Activated gamma-delta T cell treated with anti-CD3 and anti-CD28 coated beads, Interleukin-2, amount 50 U/mL, for 16 hours (primary cell): ENCODE results near the gene CFB.
A peak's percentile ranks its signal among the peaks of the same experiment; 100 is the strongest.
"Not testable (repeated sequence)": the region's sequence is repeated elsewhere in the genome, so short reads cannot be mapped to it uniquely, and the experiment has no call there.

Source experiments
- DNase-seq: peaks from one replicate; pipeline ENCODE4 v3.0.0-alpha.2; 2020; ENCODE audit warnings: low read depth

Gene CFB

GRCh38 chr6:31945507-31946369 is at the start of gene CFB:
Gene CFB (plus strand): TSS chr6:31946095. CDS start chr6:31946222, 127 bp downstream.
- DNase-seq = no peak

- DNase-seq = no peak
Measured at GRCh38 chr6:31896493-31896855, 49.4 kb upstream of the CFB start.

- no peak for DNase-seq
Measured at GRCh38 chr6:31896856-31897611, 48.9 kb upstream of the CFB start.

- peak; percentile 74 for DNase-seq
Measured at GRCh38 chr6:31897612-31898382, 48.1 kb upstream of the CFB start, which contains the start of gene EHMT2. Gene EHMT2 (minus strand): TSS chr6:31897698. CDS start chr6:31897677, 21 bp downstream.

- no peak for DNase-seq
Measured at GRCh38 chr6:31898383-31899011, 47.4 kb upstream of the CFB start.

DNA sequence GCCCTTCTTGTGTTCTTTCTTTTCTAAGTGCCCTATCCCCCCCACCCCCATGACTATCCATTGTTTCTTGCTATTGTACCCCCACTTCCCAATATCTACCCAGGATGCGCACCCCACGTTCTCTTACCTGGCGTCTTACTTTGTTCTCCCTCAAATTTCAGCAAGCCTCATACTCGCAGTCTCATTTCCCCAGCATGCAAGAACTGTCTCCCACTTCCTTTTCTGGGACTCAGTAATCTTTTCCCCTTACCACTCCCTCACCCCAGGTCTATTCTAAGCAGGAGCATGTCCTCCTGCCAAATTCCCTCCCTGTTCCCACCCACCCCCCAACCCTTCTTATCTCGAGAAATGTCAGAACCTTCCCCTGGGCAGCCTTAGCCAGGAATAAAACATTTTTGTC is 46.7 kb upstream of the CFB start:
- no peak for DNase-seq

DNA sequence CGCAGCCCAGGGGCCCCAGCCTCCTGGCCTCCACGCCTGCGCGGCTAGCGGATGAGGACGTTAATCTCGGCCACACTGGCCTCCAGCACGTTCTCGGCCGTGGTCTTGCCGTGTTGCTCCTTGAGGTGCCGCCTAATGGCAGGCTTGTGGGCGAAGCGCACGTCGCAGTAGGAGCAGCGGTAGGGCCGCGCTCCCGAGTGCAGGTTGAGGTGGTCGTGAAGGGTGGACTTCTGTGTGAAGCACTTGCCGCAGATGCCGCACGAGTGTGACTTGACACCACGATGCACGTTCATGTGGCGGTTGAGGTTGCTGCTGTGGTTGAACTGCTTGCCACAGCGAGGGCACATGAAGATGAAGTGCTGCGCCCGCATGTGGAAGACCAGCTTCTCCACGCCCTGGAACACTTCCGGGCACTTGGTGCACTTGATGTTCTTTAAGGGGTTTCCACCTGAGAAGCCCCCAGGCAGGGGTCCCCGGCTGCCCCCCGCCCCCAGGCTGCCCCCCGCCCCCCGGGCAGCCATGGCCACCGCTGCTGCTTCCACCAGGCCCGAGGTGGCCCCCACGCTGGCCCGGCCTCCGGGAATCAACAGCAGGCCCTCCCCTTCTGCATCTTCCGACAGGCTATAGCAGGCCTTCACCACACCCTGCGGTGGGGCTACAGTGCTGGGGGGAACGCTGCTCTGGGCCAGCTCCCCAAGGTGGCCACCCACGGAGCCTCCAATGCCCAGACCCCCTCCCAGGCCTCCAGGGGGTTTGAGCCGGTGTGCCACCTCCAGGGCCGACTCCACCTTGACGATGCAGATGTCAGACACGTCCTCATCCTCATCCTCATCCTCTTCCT is 45.8 kb upstream of the CFB start:
- no peak for DNase-seq

- no peak for DNase-seq
Measured at GRCh38 chr6:31900917-31901414, 44.9 kb upstream of the CFB start.

DNA sequence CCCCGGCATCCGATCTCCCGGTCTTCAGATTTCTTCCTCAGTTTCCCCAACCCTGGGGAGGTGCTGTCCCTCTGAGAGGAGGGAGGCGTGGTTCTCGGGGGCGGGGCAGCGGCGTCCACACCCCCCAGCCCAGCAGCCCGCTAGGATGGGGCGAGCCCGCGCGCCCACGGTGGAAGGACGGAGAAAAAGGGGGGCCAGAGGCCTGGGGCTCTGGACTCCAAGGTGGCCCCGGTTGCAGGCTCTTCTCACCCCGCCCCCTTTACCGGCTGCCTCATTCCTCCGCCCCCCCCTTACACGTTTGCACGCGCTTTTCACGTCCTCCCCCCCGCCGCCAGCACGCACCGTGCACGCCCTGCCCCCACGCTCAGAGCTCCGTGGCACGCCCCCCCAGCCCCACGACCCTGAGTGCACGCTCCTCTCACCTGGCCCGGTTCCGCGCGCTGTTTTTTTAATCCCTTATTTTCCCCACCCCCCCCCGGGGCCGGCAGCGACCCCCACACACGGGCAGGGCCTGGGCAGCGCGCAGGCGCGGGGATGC is 44.4 kb upstream of the CFB start:
- DNase-seq = peak; percentile 52

GRCh38 chr6:31901953-31902643 is 43.8 kb upstream of the CFB start, which contains the start of gene ZBTB12:
Gene ZBTB12 (minus strand): TSS chr6:31902086. CDS start chr6:31901305, 781 bp downstream.
- peak; percentile 73 for DNase-seq

DNA sequence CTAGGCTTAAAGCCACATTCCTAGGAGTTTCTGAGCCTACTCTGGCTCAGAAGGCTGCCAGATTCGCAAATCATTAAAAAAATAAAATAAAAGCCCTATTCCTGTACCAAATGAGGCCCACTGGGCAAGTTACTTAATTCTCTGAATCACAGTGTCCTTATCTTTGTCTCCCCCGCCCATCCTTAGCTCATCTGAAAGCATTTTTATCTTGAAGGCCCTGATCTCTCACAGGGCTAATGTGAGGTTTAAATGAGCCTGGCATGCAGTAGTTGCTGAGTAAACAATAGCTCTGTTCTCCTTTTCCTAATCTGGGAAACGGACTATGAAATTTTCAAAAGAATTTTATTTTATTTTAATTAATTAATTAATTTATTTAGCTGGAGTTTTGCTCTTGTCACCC is 41.9 kb upstream of the CFB start:
- DNase-seq = no peak

DNA sequence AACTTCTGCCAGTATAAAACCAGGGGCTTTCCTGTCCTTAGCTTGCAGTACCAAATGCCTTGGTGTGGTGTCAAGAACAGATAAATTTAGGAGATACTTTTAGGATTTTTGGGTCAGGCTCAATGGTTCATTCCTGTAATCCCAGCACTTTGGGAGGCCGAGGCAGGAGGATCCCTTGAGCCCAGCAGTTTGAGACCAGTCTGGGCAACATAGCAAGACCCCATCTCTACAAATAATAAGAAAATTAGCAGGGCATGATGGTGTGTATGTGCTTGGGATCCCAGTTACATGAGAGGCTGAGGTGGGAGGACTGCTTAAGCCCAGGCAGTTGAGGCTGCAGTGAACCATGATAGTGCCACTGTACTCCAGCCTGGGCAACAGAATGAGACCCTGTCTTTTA is 40.9 kb upstream of the CFB start:
- no peak for DNase-seq

GRCh38 chr6:31906122-31906521 is 39.8 kb upstream of the CFB start:
- DNase-seq = no peak

GRCh38 chr6:31906727-31907126 is 39.2 kb upstream of the CFB start:
- DNase-seq = not testable (repeated sequence)

- DNase-seq = no peak
Measured at GRCh38 chr6:31907158-31907813, 38.6 kb upstream of the CFB start.

GRCh38 chr6:31908255-31908654 is 37.6 kb upstream of the CFB start:
- not testable (repeated sequence) for DNase-seq

DNA sequence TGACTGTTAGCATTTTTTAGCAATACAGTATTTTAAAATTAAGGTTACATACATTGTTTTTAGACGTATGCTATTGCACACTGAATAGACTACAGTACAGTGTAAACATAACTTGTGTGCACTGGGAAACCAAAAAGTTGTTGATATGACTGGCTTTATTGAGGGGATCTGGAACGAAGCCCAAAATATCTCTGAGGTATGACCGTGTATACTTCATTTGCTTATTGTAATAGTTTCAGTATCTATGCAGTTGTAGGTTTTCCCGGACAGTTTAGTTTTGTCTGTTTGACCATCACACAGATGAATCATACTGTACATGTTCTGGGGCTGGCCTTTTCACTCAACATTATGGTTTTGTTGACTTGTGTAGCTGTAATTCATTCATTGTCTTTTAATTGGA is 37.1 kb upstream of the CFB start:
- no peak for DNase-seq

DNA sequence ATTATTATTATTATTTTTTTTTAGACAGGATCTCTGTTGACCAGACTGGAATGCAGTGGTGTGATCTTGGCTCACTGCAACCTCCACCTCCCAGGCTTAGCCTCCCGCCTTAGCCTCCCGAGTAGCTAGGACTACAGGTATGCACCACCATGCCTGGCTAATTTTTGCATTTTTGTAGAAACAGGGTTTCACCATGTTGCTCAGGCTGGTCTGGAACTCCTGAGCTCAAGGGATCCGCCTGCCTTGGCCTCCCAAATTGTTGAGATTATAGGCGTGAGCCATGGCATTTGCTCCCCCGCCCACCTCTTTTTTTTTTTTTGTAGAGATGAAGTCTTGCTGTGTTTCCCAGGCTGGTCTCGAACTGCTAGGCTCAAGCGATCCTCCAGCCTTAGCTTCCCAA is 36.6 kb upstream of the CFB start:
- DNase-seq = not testable (repeated sequence)
